A549 (cell line): ENCODE measurements around the gene SORCS2. TPM values are rescaled to one million over a fixed set of nuclear protein-coding genes. Genes with fewer than 3 reads are reported as not detected.

ENCODE experiments used
- ATAC-seq, 2 experiments: fragments of 200-7000 bp in 1 of 2; fragments of >200 bp in 1 of 2; cut with Nextera tagmentation in 1 of 2; cut with Tn5 transposase in 1 of 2; 3 replicates each; pipeline versions ENCODE4 v1.8.0 to v1.9.1; 2018 to 2020; ENCODE audit warnings: mild to moderate bottlenecking in 1 of 2, moderate library complexity in 1 of 2
- CTCF ChIA-PET: fragments of 300-600 bp; sonication (Branson Sonifier 250); formaldehyde crosslinking; extraction: SDS; loops from one replicate; lab custom pipeline; 2021; ENCODE audit warnings: antibody characterized with exemption, inconsistent platforms; lab: Yijun Ruan, JAX
- POLR2A ChIA-PET: fragments of 350-600 bp; formaldehyde crosslinking; extraction: SDS; loops from one replicate; lab custom pipeline; 2021; ENCODE audit warnings: antibody characterized with exemption, inconsistent platforms; lab: Yijun Ruan, JAX
- DNase-seq, 2 experiments: peaks; one replicate each; pipeline versions ENCODE4 v3.0.0 to v3.0.0-alpha.2; 2011 to 2016; ENCODE audit warnings: low read depth in 1 of 2, low spot score in 1 of 2
- FAIRE-seq: peaks from 2 replicates; lab custom pipeline; 2011; peaks lifted over from hg19 to GRCh38; lab: Jason Lieb, UNC
- H3K27ac ChIP-seq, 2 experiments: fragments of >200 bp; sonication (Bioruptor Twin); formaldehyde crosslinking; 3 replicates each; pipeline ENCODE4 v1.5.1; 2016 to 2017
- H3K4me1 ChIP-seq: fragments of >200 bp; sonication (Bioruptor Twin); formaldehyde crosslinking; 3 replicates; pipeline ENCODE4 v1.6.1; 2016
- H3K4me2 ChIP-seq: fragments of >200 bp; sonication (Bioruptor Twin); formaldehyde crosslinking; 3 replicates; pipeline ENCODE4 v1.6.1; 2016
- H3K4me3 ChIP-seq: fragments of >200 bp; sonication (Bioruptor Twin); formaldehyde crosslinking; 3 replicates; pipeline ENCODE4 v1.5.1; 2016
- H3K9me3 ChIP-seq: fragments of >200 bp; sonication (Bioruptor Twin); formaldehyde crosslinking; 3 replicates; pipeline ENCODE4 v1.6.1; 2016
- CEBPB ChIP-seq, 2 experiments: fragments of >200 bp in 1 of 2; sonication (Bioruptor Twin) in 1 of 2; formaldehyde crosslinking in 1 of 2; IDR thresholded peaks; 2 replicates each; pipeline ENCODE4 v1.6.1; 2012 to 2016
- E2F6 ChIP-seq: IDR thresholded peaks from 2 replicates; pipeline ENCODE4 v1.6.1; 2012; ENCODE audit warnings: low read depth, borderline replicate concordance
- EHMT2 ChIP-seq: fragments of 200-600 bp; sonication (generic); IDR thresholded peaks from 2 replicates; pipeline ENCODE4 v1.6.1; 2016; ENCODE audit warnings: antibody characterized with exemption, low read depth, mild to moderate bottlenecking, moderate library complexity
- FOSB ChIP-seq: fragments of 250-450 bp; sonication (Bioruptor Pico); IDR thresholded peaks from 2 replicates; pipeline ENCODE4 v1.5.0; 2020; ENCODE audit warnings: mild to moderate bottlenecking, moderate library complexity
- HDAC2 ChIP-seq: fragments of 200-600 bp; sonication (generic); IDR thresholded peaks from 2 replicates; pipeline ENCODE4 v1.6.1; 2016
- HOXA7 ChIP-seq: fragments of 250-450 bp; sonication (Bioruptor Pico); IDR thresholded peaks from 2 replicates; pipeline ENCODE4 v1.5.0; 2020; ENCODE audit warnings: mild to moderate bottlenecking, moderate library complexity
- JUN ChIP-seq, 2 experiments: fragments of >200 bp; sonication (Bioruptor Twin); formaldehyde crosslinking; IDR thresholded peaks; 2 replicates in 1 of 2; 3 replicates in 1 of 2; pipeline ENCODE4 v1.6.1; 2016 to 2017
- KDM5A ChIP-seq: fragments of 200-600 bp; sonication (generic); IDR thresholded peaks from 2 replicates; pipeline ENCODE4 v1.6.1; 2016; ENCODE audit warnings: antibody characterized with exemption, mild to moderate bottlenecking
- MAFK ChIP-seq: fragments of 450-650 bp; IDR thresholded peaks from 2 replicates; pipeline ENCODE4 v1.6.1; 2014; ENCODE audit not compliant: partially characterized antibody
- MAX ChIP-seq: IDR thresholded peaks from 2 replicates; pipeline ENCODE4 v1.6.1; 2012
- MAZ ChIP-seq: fragments of 150-350 bp; IDR thresholded peaks from 2 replicates; pipeline ENCODE4 v1.6.1; 2014; ENCODE audit warnings: antibody characterized with exemption, low read depth, low read length, borderline replicate concordance
- PBX3 ChIP-seq: IDR thresholded peaks from 2 replicates; pipeline ENCODE4 v1.6.1; 2012
- POLR2AphosphoS2 ChIP-seq: conservative IDR thresholded peaks from 2 replicates; pipeline ENCODE4 v1.6.1; 2012; ENCODE audit warnings: low read length, improper control_type of control experiment, inconsistent platforms
- RAD21 ChIP-seq, 2 experiments: fragments of >200 bp in 1 of 2; sonication (Bioruptor Twin) in 1 of 2; formaldehyde crosslinking in 1 of 2; IDR thresholded peaks in 1 of 2; conservative IDR thresholded peaks in 1 of 2; 2 replicates in 1 of 2; 3 replicates in 1 of 2; pipeline ENCODE4 v1.6.1; 2012 to 2018; ENCODE audit warnings: inconsistent platforms in 1 of 2
- RARB ChIP-seq: fragments of 250-450 bp; sonication (Bioruptor Pico); IDR thresholded peaks from 2 replicates; pipeline ENCODE4 v1.8.0; 2021; ENCODE audit warnings: mild to moderate bottlenecking, moderate library complexity
- RFX5 ChIP-seq: fragments of 450-650 bp; IDR thresholded peaks from 2 replicates; pipeline ENCODE4 v1.7.1; 2014; ENCODE audit warnings: antibody characterized with exemption, mild to moderate bottlenecking, moderate library complexity
- ZC3H11A ChIP-seq: fragments of 450-650 bp; IDR thresholded peaks from 2 replicates; pipeline ENCODE4 v1.6.1; 2014; ENCODE audit warnings: antibody characterized with exemption, mild to moderate bottlenecking
- ZSCAN20 ChIP-seq: fragments of 250-450 bp; sonication (Bioruptor Pico); IDR thresholded peaks from 2 replicates; pipeline ENCODE4 v1.8.0; 2022; ENCODE audit warnings: mild to moderate bottlenecking, moderate library complexity
- WGBS: methylation state at CpG from one replicate; pipeline ENCODE4 v1.1.6; 2017; ENCODE audit errors: missing lambda C conversion rate; 5-methylcytosine and 5-hydroxymethylcytosine counted together
- polyA plus RNA-seq, 4 experiments: library from polyadenylated mRNA; depleted of rRNA in 3 of 4; stranded (reverse); fragments of >200 nt; fragmentation: RNase III in 1 of 4; extraction: RNeasy Plus Mini Kit Qiagen cat#74134 plus additional on column Dnase treatment in 1 of 4; gene quantifications; 2 replicates in 3 of 4; 3 replicates in 1 of 4; pipeline ENCODE4 v1.2.3, GENCODE V29; 2011 to 2017

SORCS2 gene
- polyA plus RNA-seq, 2 of the 4 experiments (the other 2 are of a cell fraction) = 1.4 to 4.6 TPM

- H3K4me1 ChIP-seq = no peaks in the 10 kb centered on the region
- DNase-seq (no peak), ATAC-seq (no peak), FAIRE-seq (no peak)
- no peak overlapping the region for H3K4me3 ChIP-seq
- no peak overlapping the region for H3K27ac ChIP-seq
- ChIA-PET CTCF (interaction anchor here (1.0 kb wide), 1 partner anchor 23 kb away, joined by 4 read pairs; no protein-coding TSS in a partner anchor), POLR2A (no interaction called here)
- TF ChIP-seq JUN (IDR thresholded peaks at IDR 0.05) (no peak), POLR2AphosphoS2 (no peak), FOSB (CRISPR knock-in tag) (no peak), ZC3H11A (no peak), RARB (CRISPR knock-in tag) (no peak), E2F6 (no peak)
- H3K9me3 ChIP-seq = no peaks in the 10 kb centered on the region
- WGBS = 84% methylated on average over 16 of the region's 17 CpGs
- H3K4me2 ChIP-seq = no peak overlapping the region
Observed at GRCh38 chr4:7144374-7145290, 47.7 kb upstream of the SORCS2 start.

GRCh38 chr4:7145291-7145934, 46.9 kb upstream of the SORCS2 start:
- no peak for ATAC-seq
- no peak for TF ChIP-seq RFX5
- no peak for TF ChIP-seq RAD21 (conservative IDR thresholded peaks at IDR 0.05 in 1 of 2, IDR thresholded peaks at IDR 0.05 in 1 of 2)
- TF ChIP-seq HOXA7 (CRISPR knock-in tag) = no peak
- TF ChIP-seq MAX = no peak
- TF ChIP-seq HDAC2 = no peak
- no peak for TF ChIP-seq PBX3
- no peak for TF ChIP-seq RARB (CRISPR knock-in tag)
- no peak for TF ChIP-seq MAZ
- no peak for TF ChIP-seq KDM5A
- TF ChIP-seq, all 56 proteins: peak for 0

GRCh38 chr4:7146059-7146785, 46.1 kb upstream of the SORCS2 start:
- ChIA-PET POLR2A (no interaction called here), CTCF (interaction anchor here (1.2 kb wide), 1 partner anchor 11 kb away, joined by 6 read pairs; no protein-coding TSS in a partner anchor)
- 0 out of 3 replicates have a peak, but pooled peaks cover 3% of the 10 kb centered on the region for H3K4me1 ChIP-seq
- 50% methylated on average over 15 of the region's 15 CpGs for WGBS
- FAIRE-seq = no peak
- H3K27ac ChIP-seq = no peak overlapping the region
- no peak overlapping the region for H3K4me2 ChIP-seq
- no peak overlapping the region for H3K4me3 ChIP-seq
- no peaks in the 10 kb centered on the region for H3K9me3 ChIP-seq
- DNase-seq = no peak
- TF ChIP-seq EHMT2 (no peak), ZSCAN20 (CRISPR knock-in tag) (no peak), MAFK (no peak), CEBPB (IDR thresholded peaks at IDR 0.05) (no peak), FOSB (CRISPR knock-in tag) (no peak)
- TF ChIP-seq, all 56 proteins: peak for 0
- 0 out of 6 replicates have a peak, but pooled peaks of 1 of the 2 experiments have one; percentile 30 for ATAC-seq

More at GRCh38 chr4:7145291-7145934, 46.9 kb upstream of the SORCS2 start:
- Histone ChIP-seq H3K4me1 (no peaks in the 10 kb centered on the region), H3K4me2 (no peak overlapping the region), H3K4me3 (no peak overlapping the region), H3K27ac (no peak overlapping the region), H3K9me3 (no peaks in the 10 kb centered on the region)
- WGBS = 69% methylated on average over 8 of the region's 14 CpGs
- ChIA-PET POLR2A (no interaction called here), CTCF (interaction anchor here (1.0 to 1.2 kb wide), 2 partner anchors 12 to 22 kb away, joined by 4 to 6 read pairs; no protein-coding TSS in a partner anchor)
- FAIRE-seq (no peak), DNase-seq (no peak)
